Left ventricle myocardium inferior (tissue), 1 donor: Measurements from ENCODE around the gene OPA3. TPM values are rescaled to one million over a fixed set of nuclear protein-coding genes. Genes with fewer than 3 reads are reported as not detected.

Source experiments
- DNase-seq: peaks from one replicate; pipeline ENCODE4 v3.0.0-alpha.2; 2020
- H3K27ac ChIP-seq: fragments of 200-600 bp; replicated peaks from 2 replicates; pipeline ENCODE4 v1.8.0; 2021
- H3K27me3 ChIP-seq: fragments of 200-600 bp; 2 replicates; pipeline ENCODE4 v1.8.0; 2021; ENCODE audit warnings: low read depth
- H3K36me3 ChIP-seq: fragments of 200-600 bp; 2 replicates; pipeline ENCODE4 v1.8.0; 2021
- H3K4me1 ChIP-seq: fragments of 200-600 bp; 2 replicates; pipeline ENCODE4 v1.8.0; 2021
- H3K4me3 ChIP-seq: fragments of 200-600 bp; 2 replicates; pipeline ENCODE4 v1.8.0; 2021; ENCODE audit warnings: mild to moderate bottlenecking, moderate library complexity
- H3K9me3 ChIP-seq: fragments of 200-600 bp; replicated peaks from 2 replicates; pipeline ENCODE4 v1.8.0; 2021
- CTCF ChIP-seq: fragments of 200-600 bp; IDR thresholded peaks from 2 replicates; pipeline ENCODE4 v1.8.0; 2021; ENCODE audit warnings: antibody characterized with exemption, mild to moderate bottlenecking, borderline replicate concordance
- intact Hi-C: fragments of 100-400 bp; cut with micrococcal nuclease; formaldehyde crosslinking; loops from one replicate; pipeline ENCODE4 v1.11.0; 2022
- total RNA-seq: library from RNA; stranded (reverse); fragmentation: NEBNext Ultra II Directional; extraction: Animal tissue kit (Norgen Biotek cat#: 25700); gene quantifications from one replicate; pipeline ENCODE4 v1.2.1, GENCODE V29; 2021
- donor health status: DM: no; HTN: yes; CAD: no; lungs with severe emphysema.

OPA3 gene
- total RNA-seq, 1 donor from 2014 or later, result 25.3 TPM

GRCh38 chr19:45613926-45614725 is 29.5 kb upstream of the OPA3 start:
- no peak for DNase-seq
- H3K9me3 ChIP-seq, result no peaks in the 10 kb centered on the region
- peaks cover 68% of the 10 kb centered on the region for H3K36me3 ChIP-seq
- H3K27ac ChIP-seq, result peak overlapping the region; percentile 63
- no peaks in the 10 kb centered on the region for H3K27me3 ChIP-seq
- intact Hi-C loops, result no loop called here
- H3K4me3 ChIP-seq, result no peak overlapping the region
- TF ChIP-seq CTCF, result no peak
- peaks cover 19% of the 10 kb centered on the region for H3K4me1 ChIP-seq

- H3K27ac ChIP-seq, result no peak overlapping the region
- H3K4me3 ChIP-seq, result no peak overlapping the region
- H3K9me3 ChIP-seq, result no peaks in the 10 kb centered on the region
- H3K36me3 ChIP-seq, result peaks cover 50% of the 10 kb centered on the region
- intact Hi-C loops, result no loop called here
- no peaks in the 10 kb centered on the region for H3K27me3 ChIP-seq
- TF ChIP-seq CTCF, result no peak
- DNase-seq, result no peak
- peaks cover 13% of the 10 kb centered on the region for H3K4me1 ChIP-seq
Observed at GRCh38 chr19:45608948-45609347, 24.3 kb upstream of the OPA3 start.

- peak; percentile 79 for DNase-seq
- Histone ChIP-seq H3K9me3 (no peaks in the 10 kb centered on the region), H3K27me3 (peaks cover 14% of the 10 kb centered on the region), H3K27ac (peak overlapping the region; percentile 75), H3K4me1 (peaks cover 14% of the 10 kb centered on the region), H3K36me3 (peaks cover 34% of the 10 kb centered on the region), H3K4me3 (peak overlapping the region; percentile 54)
- TF ChIP-seq CTCF, result peak; percentile 91
- intact Hi-C loops, result no loop called here
Observed at GRCh38 chr19:45607071-45608029, 22.7 kb upstream of the OPA3 start.

- Histone ChIP-seq H3K4me3 (peak within 1 kb of the TSS; percentile 77), H3K27ac (peak within 1 kb of the TSS; percentile 91), H3K36me3 (no peaks in the 10 kb centered on the region), H3K4me1 (peaks cover 59% of the 10 kb centered on the region), H3K27me3 (peaks cover 70% of the 10 kb centered on the region), H3K9me3 (no peaks in the 10 kb centered on the region)
- no peak for TF ChIP-seq CTCF
- intact Hi-C loops, result no loop called here
- DNase-seq, result peak; percentile 37
Observed at GRCh38 chr19:45601524-45602374, 17.1 kb upstream of the OPA3 start, which contains the start of gene GPR4. TSS of gene GPR4 (minus strand) at chr19:45602212. CDS start at chr19:45591866, 10,346 bp downstream.

GRCh38 chr19:45601115-45601514 is 16.5 kb upstream of the OPA3 start:
- H3K4me1 ChIP-seq, result peaks cover 63% of the 10 kb centered on the region
- no peaks in the 10 kb centered on the region for H3K9me3 ChIP-seq
- peak overlapping the region; percentile 91 for H3K27ac ChIP-seq
- H3K36me3 ChIP-seq, result no peaks in the 10 kb centered on the region
- peak overlapping the region; percentile 77 for H3K4me3 ChIP-seq
- no peak for DNase-seq
- intact Hi-C loops, result no loop called here
- peaks cover 76% of the 10 kb centered on the region for H3K27me3 ChIP-seq
- TF ChIP-seq CTCF, result no peak
